22Rv1 (cell line): ENCODE measurements around the gene FAM89A.
"Not testable (repeated sequence)": the region's sequence is repeated elsewhere in the genome, so short reads cannot be mapped to it uniquely, and the experiment has no call there.

ENCODE experiments used
- H3K27ac ChIP-seq: fragments of 450-650 bp; 2 replicates; pipeline ENCODE4 v1.5.1; 2017
- CTCF ChIP-seq: fragments of 450-650 bp; IDR thresholded peaks from 2 replicates; pipeline ENCODE4 v1.5.1; 2017; ENCODE audit warnings: mild to moderate bottlenecking
- ZFX ChIP-seq: fragments of 450-650 bp; IDR thresholded peaks from 2 replicates; pipeline ENCODE4 v1.6.1; 2017; ENCODE audit warnings: antibody characterized with exemption, borderline replicate concordance

FAM89A gene

DNA sequence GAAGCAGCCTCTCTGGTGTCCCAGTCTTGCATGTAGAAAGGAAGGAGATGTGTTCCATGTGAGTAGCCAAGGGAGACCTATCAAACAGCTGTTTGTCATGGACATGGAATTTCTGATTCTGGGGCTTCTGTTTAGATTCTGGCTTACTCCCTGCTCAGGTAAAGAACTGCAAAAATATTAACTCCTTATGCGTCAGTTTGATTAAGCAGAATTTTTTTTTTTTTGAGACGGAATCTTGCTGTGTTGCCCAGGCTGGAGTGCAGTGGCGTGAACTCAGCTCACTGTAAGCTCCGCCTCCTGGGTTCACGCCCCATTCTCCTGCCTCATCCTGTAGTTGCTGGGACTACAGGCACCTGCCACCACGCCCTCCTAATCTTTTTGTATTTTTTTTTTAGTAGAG is 54.3 kb downstream of the FAM89A start:
- TF ChIP-seq CTCF (no peak), ZFX (no peak)
- H3K27ac ChIP-seq: no peak overlapping the region

DNA sequence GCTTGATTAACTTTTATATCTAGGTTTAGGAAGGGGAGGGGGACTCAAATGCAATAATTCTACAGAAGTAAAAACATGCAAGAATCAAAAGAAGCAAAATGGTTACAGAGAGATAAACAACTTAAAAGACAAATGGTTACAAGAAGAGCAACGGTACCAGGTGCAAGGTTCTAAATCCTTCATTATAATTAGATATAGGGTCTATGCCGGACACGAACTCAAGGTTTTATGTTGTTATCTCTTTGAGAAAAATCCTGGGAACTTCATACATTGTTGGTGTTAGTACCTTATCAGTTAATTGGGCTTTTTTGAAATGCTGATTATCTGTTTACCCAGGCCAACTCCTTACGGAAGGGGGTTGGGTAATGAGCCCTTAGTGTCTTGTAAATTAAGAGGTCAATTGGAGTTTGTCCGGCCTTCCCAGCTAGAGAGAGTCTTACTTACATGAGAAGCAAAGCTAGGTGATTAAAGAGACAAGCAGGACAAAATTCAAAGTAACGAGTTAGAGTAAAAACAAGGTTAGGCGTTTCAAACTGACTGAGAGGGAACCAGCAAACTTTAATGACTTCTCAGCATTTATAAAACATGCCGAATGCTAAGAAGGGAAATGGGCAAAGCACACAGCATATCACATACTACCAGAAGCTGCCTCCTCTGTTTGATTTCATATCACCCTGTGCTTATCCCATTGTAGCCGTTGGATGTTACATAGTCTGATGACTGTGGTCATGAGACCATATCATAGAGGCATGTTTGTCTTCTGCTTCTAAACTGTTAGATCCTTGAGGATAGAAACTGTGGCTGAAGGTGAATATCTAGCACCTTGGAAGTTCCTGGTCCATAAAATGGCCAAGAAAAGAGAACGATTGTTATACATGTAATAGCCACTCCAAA is 55.2 kb downstream of the FAM89A start:
- H3K27ac ChIP-seq: not testable (repeated sequence)

DNA sequence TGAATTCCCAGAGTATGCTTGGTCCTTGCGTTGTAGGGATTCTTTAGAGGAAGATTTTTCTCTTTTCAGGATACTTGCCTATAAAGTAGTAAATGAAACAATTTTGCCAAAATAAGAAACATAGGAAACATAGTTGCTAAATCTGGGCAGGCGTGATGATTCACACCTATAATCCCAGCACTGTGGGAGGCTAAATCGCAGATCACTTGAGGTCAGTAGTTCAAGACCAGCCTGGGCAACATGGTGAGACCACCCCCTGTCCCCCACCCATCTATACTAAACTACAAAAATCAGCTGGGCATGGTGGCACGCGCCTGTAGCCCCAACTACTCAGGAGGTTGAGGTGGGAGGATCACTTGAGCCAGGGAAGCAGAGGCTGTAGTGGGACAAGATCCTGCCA is 56.2 kb downstream of the FAM89A start:
- no peak overlapping the region for H3K27ac ChIP-seq
- TF ChIP-seq CTCF (no peak), ZFX (no peak)

DNA sequence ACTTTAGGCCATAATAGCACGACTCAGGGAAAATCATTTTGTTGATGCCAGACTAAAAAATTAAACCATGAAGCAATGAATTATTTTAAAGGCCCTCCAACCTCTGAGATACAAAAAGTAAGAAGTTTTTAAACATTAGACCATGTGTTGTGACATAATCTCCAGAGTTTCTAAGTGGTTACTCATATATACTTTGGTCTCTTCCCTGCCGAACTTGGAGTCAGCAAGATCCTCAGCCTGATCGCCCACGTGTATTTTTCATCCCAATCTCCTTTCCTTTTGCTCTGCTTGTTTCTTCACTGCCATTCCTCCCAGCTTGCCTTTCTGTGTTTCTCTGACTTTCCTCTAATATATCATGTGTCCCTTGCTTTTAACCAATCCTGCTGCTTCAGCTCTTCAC is 57.4 kb downstream of the FAM89A start:
- TF ChIP-seq ZFX (no peak), CTCF (no peak)

GRCh38 chr1:230979952-230980351 is 60.1 kb downstream of the FAM89A start:
- TF ChIP-seq ZFX: no peak
- no peak for TF ChIP-seq CTCF
- H3K27ac ChIP-seq: no peak overlapping the region

More for the DNA sequence above, 57.4 kb downstream of the FAM89A start:
- H3K27ac ChIP-seq: no peak overlapping the region

DNA sequence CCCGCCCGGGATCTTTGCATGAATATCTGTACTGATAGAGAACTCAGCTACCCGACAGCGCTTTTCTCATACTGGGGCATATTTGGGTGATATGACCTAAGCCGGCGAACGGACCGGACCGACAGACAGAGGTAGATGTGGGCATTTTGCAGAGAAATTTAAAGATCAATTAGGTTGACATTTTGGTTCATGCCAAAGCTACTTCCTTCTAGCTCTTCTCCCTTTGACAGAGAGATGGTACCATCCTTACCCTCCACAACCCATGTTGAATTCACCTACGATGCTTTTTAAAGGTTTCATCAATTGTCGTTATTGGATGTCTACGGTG is 60.7 kb downstream of the FAM89A start:
- peak overlapping the region; percentile 80 for H3K27ac ChIP-seq
- TF ChIP-seq CTCF: no peak
- no peak for TF ChIP-seq ZFX

- TF ChIP-seq ZFX (no peak), CTCF (peak; percentile 62)
Observed at GRCh38 chr1:230978491-230979388, 61.3 kb downstream of the FAM89A start, which contains the start of the genes ARV1 and TTC13. Gene ARV1 (plus strand): TSS chr1:230979094. CDS start chr1:230979106, 12 bp downstream. Gene TTC13 (minus strand): TSS chr1:230978861. CDS start chr1:230978830, 31 bp downstream.

More at GRCh38 chr1:230978491-230979388, 61.3 kb downstream of the FAM89A start, which contains the start of the genes ARV1 and TTC13:
- H3K27ac ChIP-seq: peak within 1 kb of the TSS; percentile 80
